NB4 (cell line): ENCODE data around the gene CDHR2.

ENCODE experiments used
- DNase-seq: peaks from one replicate; pipeline ENCODE4 v3.0.0; 2010; ENCODE audit warnings: low read depth
- H3K4me3 ChIP-seq: one replicate; pipeline ENCODE4 v1.5.1; 2011; ENCODE audit warnings: mild to moderate bottlenecking, low read depth, low read length, moderate library complexity
- CTCF ChIP-seq: IDR thresholded peaks from one replicate; pipeline ENCODE4 v1.5.1; 2012; ENCODE audit warnings: low read depth, low read length
- MAX ChIP-seq: IDR thresholded peaks from 2 replicates; pipeline ENCODE4 v1.6.1; 2011; ENCODE audit warnings: low read depth, low read length
- MYC ChIP-seq: IDR thresholded peaks from 2 replicates; pipeline ENCODE4 v1.6.1; 2011; ENCODE audit warnings: low read depth, low read length
- POLR2A ChIP-seq: IDR thresholded peaks from 2 replicates; pipeline ENCODE4 v1.6.1; 2011; ENCODE audit warnings: mild to moderate bottlenecking; ENCODE audit not compliant: insufficient read length; ENCODE audit errors: extremely low read depth

The CDHR2 gene

GRCh38 chr5:176632745-176633144 lies 83.6 kb downstream of the CDHR2 start:
- no peak for TF ChIP-seq MAX
- no peak for TF ChIP-seq MYC
- no peak for TF ChIP-seq POLR2A
- no peak for TF ChIP-seq CTCF
- no peak overlapping the region for H3K4me3 ChIP-seq
- DNase-seq = no peak

GRCh38 chr5:176633598-176633997 lies 84.5 kb downstream of the CDHR2 start:
- no peak overlapping the region for H3K4me3 ChIP-seq
- DNase-seq = no peak
- TF ChIP-seq MAX = no peak
- no peak for TF ChIP-seq CTCF
- no peak for TF ChIP-seq MYC
- TF ChIP-seq POLR2A = no peak

- H3K4me3 ChIP-seq = no peak overlapping the region
- no peak for DNase-seq
- TF ChIP-seq CTCF (no peak), POLR2A (no peak), MYC (no peak), MAX (no peak)
Observed at GRCh38 chr5:176636426-176636825, 87.3 kb downstream of the CDHR2 start.

GRCh38 chr5:176637556-176637955 lies 88.4 kb downstream of the CDHR2 start:
- no peak for DNase-seq
- H3K4me3 ChIP-seq = no peak overlapping the region
- TF ChIP-seq POLR2A (no peak), MYC (no peak), CTCF (no peak), MAX (no peak)

GRCh38 chr5:176638437-176638836 lies 89.3 kb downstream of the CDHR2 start:
- no peak for DNase-seq
- no peak overlapping the region for H3K4me3 ChIP-seq
- TF ChIP-seq CTCF = no peak
- no peak for TF ChIP-seq POLR2A
- TF ChIP-seq MYC = no peak
- no peak for TF ChIP-seq MAX

- no peak for DNase-seq
- no peak overlapping the region for H3K4me3 ChIP-seq
- TF ChIP-seq POLR2A = no peak
- TF ChIP-seq CTCF = no peak
- TF ChIP-seq MYC = no peak
- no peak for TF ChIP-seq MAX
Observed at GRCh38 chr5:176639208-176639607, 90.1 kb downstream of the CDHR2 start.
